SK-N-SH treated with all-trans-retinoic acid at 6 μM for 48 hours (cell line): ENCODE measurements around the gene CAND1.

ENCODE experiments used
- ATAC-seq: fragments of 200-7000 bp; cut with Tn5 transposase; 3 replicates; pipeline ENCODE4 v1.9.1; 2020; ENCODE audit warnings: mild to moderate bottlenecking, moderate library complexity
- BACH2 ChIP-seq: fragments of 250-450 bp; sonication (Bioruptor Pico); IDR thresholded peaks from 2 replicates; pipeline ENCODE4 v1.9.0; 2021; ENCODE audit warnings: mild to moderate bottlenecking, borderline replicate concordance
- CSDC2 ChIP-seq: fragments of 250-450 bp; sonication (Bioruptor Pico); IDR thresholded peaks from 2 replicates; pipeline ENCODE4 v1.5.0; 2020; ENCODE audit warnings: mild to moderate bottlenecking, moderate library complexity
- GLIS3 ChIP-seq: fragments of 250-450 bp; sonication (Bioruptor Pico); IDR thresholded peaks from 2 replicates; pipeline ENCODE4 v1.5.0; 2020; ENCODE audit warnings: mild to moderate bottlenecking, moderate library complexity
- ISL1 ChIP-seq: fragments of 250-450 bp; sonication (Bioruptor Pico); IDR thresholded peaks from 2 replicates; pipeline ENCODE4 v2.1.2; 2022; ENCODE audit warnings: mild to moderate bottlenecking, moderate library complexity
- OSR1 ChIP-seq: fragments of 250-450 bp; sonication (Bioruptor Pico); IDR thresholded peaks from 2 replicates; pipeline ENCODE4 v1.8.0; 2022; ENCODE audit warnings: moderate library complexity, mild to moderate bottlenecking, inconsistent platforms
- PPARA ChIP-seq: fragments of 250-450 bp; sonication (Bioruptor Pico); IDR thresholded peaks from 2 replicates; pipeline ENCODE4 v1.5.0; 2020; ENCODE audit warnings: mild to moderate bottlenecking, borderline replicate concordance
- RARB ChIP-seq: fragments of 250-450 bp; sonication (Bioruptor Pico); IDR thresholded peaks from 2 replicates; pipeline ENCODE4 v1.8.0; 2021; ENCODE audit warnings: mild to moderate bottlenecking, moderate library complexity
- SNAI2 ChIP-seq: fragments of 250-450 bp; sonication (Bioruptor Pico); IDR thresholded peaks from 2 replicates; pipeline ENCODE4 v1.5.0; 2020; ENCODE audit warnings: mild to moderate bottlenecking, moderate library complexity
- TCF4 ChIP-seq: fragments of 250-450 bp; sonication (Bioruptor Pico); IDR thresholded peaks from 2 replicates; pipeline ENCODE4 v1.8.0; 2021; ENCODE audit warnings: mild to moderate bottlenecking, moderate library complexity, borderline replicate concordance
- ZC3H10 ChIP-seq: fragments of 250-450 bp; sonication (Bioruptor Pico); IDR thresholded peaks from 2 replicates; pipeline ENCODE4 v1.5.1; 2021; ENCODE audit warnings: mild to moderate bottlenecking, moderate library complexity
- ZFP30 ChIP-seq: fragments of 450-650 bp; formaldehyde crosslinking; IDR thresholded peaks from 2 replicates; pipeline ENCODE4 v1.5.0; 2022; ENCODE audit warnings: mild to moderate bottlenecking, moderate library complexity
- ZNF70 ChIP-seq: fragments of 450-650 bp; formaldehyde crosslinking; IDR thresholded peaks from 2 replicates; pipeline ENCODE4 v1.5.0; 2020; ENCODE audit warnings: mild to moderate bottlenecking, moderate library complexity
- ZNF8 ChIP-seq: fragments of 450-650 bp; formaldehyde crosslinking; IDR thresholded peaks from 2 replicates; pipeline ENCODE4 v1.5.0; 2020; ENCODE audit warnings: mild to moderate bottlenecking, moderate library complexity
- TF ChIP-seq, protein P1 (sequence below): fragments of 250-450 bp; sonication (Bioruptor Pico); IDR thresholded peaks from 2 replicates; pipeline ENCODE4 v1.5.1; 2021; ENCODE audit warnings: mild to moderate bottlenecking, moderate library complexity
- TF ChIP-seq, protein P2 (sequence below): fragments of 250-450 bp; sonication (Bioruptor Pico); IDR thresholded peaks from 2 replicates; pipeline ENCODE4 v1.8.0; 2020; ENCODE audit warnings: mild to moderate bottlenecking, moderate library complexity, borderline replicate concordance
- TF ChIP-seq, protein P3 (sequence below): fragments of 250-450 bp; sonication (Bioruptor Pico); IDR thresholded peaks from 2 replicates; pipeline ENCODE4 v1.5.1; 2020; ENCODE audit warnings: low read depth, mild to moderate bottlenecking, moderate library complexity
- TF ChIP-seq, protein P4 (sequence below): fragments of 250-450 bp; sonication (Bioruptor Pico); IDR thresholded peaks from 2 replicates; pipeline ENCODE4 v1.8.0; 2021; ENCODE audit warnings: low read depth, mild to moderate bottlenecking, moderate library complexity, borderline replicate concordance
- TF ChIP-seq, protein P5 (sequence below): fragments of 250-450 bp; sonication (Bioruptor Pico); IDR thresholded peaks from 2 replicates; pipeline ENCODE4 v1.5.0; 2020; ENCODE audit warnings: mild to moderate bottlenecking, moderate library complexity

CAND1 gene

DNA sequence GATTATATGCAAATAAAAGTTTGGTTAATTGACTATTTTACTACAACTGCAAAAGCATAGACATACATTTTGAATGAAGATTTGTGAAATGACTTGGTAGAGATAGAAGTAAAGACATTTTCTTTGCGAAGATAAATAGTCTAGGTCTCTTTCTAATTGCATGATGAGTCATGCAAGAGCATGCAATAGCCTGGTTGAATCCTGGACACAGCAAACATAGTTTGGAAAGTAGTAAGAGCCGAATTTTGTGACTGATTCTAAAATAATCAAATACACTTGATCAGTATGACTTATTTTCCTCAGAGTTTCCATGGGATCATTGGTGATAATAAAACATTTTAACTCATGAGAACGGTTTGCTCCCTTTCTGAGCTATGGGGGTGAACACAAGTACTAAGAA, 27.7 kb upstream of the CAND1 start:
- no peak for ATAC-seq
- no peak for TF ChIP-seq ZNF70 (CRISPR knock-in tag)
- TF ChIP-seq ZNF8 (CRISPR knock-in tag): no peak
- TF ChIP-seq ZFP30 (CRISPR knock-in tag): no peak
- TF ChIP-seq, all 23 proteins: peak for 0

DNA sequence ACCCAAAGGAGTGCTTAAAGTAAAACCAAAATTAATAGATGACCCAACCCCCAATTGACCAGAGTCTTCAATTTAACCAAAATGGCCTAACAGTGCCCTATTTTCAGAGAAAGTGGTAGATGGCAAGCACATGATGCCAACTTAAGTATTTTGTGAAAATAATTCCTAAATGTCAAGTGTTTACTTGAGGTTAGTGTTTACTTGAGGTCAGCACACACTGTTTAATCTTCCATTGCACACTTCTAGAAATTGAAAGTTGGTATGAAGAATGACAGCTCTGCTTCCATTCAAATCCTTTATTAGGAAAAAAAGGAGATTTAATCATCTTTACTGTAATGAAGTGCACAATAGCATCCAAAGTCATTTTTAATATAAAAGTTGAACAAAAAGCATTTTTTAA, 25.9 kb upstream of the CAND1 start:
- TF ChIP-seq, protein P1, sequence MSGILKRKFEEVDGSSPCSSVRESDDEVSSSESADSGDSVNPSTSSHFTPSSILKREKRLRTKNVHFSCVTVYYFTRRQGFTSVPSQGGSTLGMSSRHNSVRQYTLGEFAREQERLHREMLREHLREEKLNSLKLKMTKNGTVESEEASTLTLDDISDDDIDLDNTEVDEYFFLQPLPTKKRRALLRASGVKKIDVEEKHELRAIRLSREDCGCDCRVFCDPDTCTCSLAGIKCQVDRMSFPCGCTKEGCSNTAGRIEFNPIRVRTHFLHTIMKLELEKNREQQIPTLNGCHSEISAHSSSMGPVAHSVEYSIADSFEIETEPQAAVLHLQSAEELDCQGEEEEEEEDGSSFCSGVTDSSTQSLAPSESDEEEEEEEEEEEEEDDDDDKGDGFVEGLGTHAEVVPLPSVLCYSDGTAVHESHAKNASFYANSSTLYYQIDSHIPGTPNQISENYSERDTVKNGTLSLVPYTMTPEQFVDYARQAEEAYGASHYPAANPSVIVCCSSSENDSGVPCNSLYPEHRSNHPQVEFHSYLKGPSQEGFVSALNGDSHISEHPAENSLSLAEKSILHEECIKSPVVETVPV (CRISPR knock-in tag): no peak
- no peak for TF ChIP-seq PPARA (CRISPR knock-in tag)
- TF ChIP-seq, protein P2, sequence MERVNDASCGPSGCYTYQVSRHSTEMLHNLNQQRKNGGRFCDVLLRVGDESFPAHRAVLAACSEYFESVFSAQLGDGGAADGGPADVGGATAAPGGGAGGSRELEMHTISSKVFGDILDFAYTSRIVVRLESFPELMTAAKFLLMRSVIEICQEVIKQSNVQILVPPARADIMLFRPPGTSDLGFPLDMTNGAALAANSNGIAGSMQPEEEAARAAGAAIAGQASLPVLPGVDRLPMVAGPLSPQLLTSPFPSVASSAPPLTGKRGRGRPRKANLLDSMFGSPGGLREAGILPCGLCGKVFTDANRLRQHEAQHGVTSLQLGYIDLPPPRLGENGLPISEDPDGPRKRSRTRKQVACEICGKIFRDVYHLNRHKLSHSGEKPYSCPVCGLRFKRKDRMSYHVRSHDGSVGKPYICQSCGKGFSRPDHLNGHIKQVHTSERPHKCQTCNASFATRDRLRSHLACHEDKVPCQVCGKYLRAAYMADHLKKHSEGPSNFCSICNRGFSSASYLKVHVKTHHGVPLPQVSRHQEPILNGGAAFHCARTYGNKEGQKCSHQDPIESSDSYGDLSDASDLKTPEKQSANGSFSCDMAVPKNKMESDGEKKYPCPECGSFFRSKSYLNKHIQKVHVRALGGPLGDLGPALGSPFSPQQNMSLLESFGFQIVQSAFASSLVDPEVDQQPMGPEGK (CRISPR knock-in tag): no peak
- no peak for TF ChIP-seq GLIS3 (CRISPR knock-in tag)
- TF ChIP-seq ZC3H10 (CRISPR knock-in tag): no peak
- TF ChIP-seq TCF4 (CRISPR knock-in tag): no peak
- TF ChIP-seq, protein P3, sequence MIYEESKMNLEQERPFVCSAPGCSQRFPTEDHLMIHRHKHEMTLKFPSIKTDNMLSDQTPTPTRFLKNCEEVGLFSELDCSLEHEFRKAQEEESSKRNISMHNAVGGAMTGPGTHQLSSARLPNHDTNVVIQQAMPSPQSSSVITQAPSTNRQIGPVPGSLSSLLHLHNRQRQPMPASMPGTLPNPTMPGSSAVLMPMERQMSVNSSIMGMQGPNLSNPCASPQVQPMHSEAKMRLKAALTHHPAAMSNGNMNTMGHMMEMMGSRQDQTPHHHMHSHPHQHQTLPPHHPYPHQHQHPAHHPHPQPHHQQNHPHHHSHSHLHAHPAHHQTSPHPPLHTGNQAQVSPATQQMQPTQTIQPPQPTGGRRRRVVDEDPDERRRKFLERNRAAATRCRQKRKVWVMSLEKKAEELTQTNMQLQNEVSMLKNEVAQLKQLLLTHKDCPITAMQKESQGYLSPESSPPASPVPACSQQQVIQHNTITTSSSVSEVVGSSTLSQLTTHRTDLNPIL: no peak
- no peak for TF ChIP-seq ZNF70 (CRISPR knock-in tag)
- TF ChIP-seq, protein P4, sequence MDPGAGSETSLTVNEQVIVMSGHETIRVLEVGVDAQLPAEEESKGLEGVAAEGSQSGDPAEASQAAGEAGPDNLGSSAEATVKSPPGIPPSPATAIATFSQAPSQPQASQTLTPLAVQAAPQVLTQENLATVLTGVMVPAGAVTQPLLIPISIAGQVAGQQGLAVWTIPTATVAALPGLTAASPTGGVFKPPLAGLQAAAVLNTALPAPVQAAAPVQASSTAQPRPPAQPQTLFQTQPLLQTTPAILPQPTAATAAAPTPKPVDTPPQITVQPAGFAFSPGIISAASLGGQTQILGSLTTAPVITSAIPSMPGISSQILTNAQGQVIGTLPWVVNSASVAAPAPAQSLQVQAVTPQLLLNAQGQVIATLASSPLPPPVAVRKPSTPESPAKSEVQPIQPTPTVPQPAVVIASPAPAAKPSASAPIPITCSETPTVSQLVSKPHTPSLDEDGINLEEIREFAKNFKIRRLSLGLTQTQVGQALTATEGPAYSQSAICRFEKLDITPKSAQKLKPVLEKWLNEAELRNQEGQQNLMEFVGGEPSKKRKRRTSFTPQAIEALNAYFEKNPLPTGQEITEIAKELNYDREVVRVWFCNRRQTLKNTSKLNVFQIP: no peak
- TF ChIP-seq ZFP30 (CRISPR knock-in tag): no peak
- TF ChIP-seq ISL1 (CRISPR knock-in tag): no peak
- no peak for TF ChIP-seq RARB (CRISPR knock-in tag)
- TF ChIP-seq CSDC2 (CRISPR knock-in tag): no peak
- ATAC-seq: no peak

DNA sequence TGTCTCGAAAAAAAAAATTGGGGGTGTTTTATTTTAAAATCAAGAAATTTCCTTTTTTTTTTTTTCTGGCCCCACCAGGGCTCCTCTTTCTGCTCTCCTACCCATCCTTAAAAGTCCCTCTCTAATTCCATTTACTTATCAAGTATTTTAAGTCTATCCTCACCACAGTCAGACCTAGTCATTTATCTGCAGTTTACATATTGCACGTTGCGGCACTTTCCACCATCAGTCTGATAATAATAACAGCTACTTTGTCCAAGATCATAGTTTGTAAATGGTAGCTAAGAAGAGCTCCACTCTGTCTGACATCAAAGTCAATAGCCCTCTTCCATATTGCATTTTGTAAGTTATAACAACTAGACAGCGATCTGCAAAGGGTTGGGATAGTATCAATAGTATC, 23.6 kb upstream of the CAND1 start:
- ATAC-seq: no peak
- TF ChIP-seq, protein P1 (CRISPR knock-in tag): no peak
- TF ChIP-seq OSR1 (CRISPR knock-in tag) (no peak), GLIS3 (CRISPR knock-in tag) (no peak), SNAI2 (CRISPR knock-in tag) (no peak), TCF4 (CRISPR knock-in tag) (no peak), ZNF70 (CRISPR knock-in tag) (no peak), RARB (CRISPR knock-in tag) (no peak), BACH2 (no peak), CSDC2 (CRISPR knock-in tag) (no peak), ZC3H10 (CRISPR knock-in tag) (no peak)
- TF ChIP-seq, protein P5, sequence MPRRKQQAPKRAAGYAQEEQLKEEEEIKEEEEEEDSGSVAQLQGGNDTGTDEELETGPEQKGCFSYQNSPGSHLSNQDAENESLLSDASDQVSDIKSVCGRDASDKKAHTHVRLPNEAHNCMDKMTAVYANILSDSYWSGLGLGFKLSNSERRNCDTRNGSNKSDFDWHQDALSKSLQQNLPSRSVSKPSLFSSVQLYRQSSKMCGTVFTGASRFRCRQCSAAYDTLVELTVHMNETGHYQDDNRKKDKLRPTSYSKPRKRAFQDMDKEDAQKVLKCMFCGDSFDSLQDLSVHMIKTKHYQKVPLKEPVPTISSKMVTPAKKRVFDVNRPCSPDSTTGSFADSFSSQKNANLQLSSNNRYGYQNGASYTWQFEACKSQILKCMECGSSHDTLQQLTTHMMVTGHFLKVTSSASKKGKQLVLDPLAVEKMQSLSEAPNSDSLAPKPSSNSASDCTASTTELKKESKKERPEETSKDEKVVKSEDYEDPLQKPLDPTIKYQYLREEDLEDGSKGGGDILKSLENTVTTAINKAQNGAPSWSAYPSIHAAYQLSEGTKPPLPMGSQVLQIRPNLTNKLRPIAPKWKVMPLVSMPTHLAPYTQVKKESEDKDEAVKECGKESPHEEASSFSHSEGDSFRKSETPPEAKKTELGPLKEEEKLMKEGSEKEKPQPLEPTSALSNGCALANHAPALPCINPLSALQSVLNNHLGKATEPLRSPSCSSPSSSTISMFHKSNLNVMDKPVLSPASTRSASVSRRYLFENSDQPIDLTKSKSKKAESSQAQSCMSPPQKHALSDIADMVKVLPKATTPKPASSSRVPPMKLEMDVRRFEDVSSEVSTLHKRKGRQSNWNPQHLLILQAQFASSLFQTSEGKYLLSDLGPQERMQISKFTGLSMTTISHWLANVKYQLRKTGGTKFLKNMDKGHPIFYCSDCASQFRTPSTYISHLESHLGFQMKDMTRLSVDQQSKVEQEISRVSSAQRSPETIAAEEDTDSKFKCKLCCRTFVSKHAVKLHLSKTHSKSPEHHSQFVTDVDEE (CRISPR knock-in tag): no peak
- TF ChIP-seq, protein P2 (CRISPR knock-in tag): no peak
